ENCODE measurements around the gene PTGS2.

DNA sequence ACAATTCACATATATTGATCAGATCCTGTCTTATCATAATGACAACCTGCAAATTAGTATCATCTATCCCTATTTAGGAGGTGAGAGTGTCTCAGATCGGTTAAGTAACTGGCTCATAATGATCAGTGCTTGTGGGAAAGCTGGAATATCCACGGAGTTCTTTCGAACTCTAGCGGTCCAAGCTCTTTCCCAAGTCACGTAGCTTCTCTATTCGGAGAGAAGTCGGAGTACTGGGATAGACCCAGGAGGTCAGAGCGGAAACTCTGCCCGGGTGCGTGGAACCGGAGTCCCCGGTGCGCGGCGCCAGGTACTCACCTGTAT lies 339 bp downstream of the PTGS2 start:
- no peak for TF ChIP-seq POLR2A (IDR thresholded peaks at IDR 0.05)
- no peak for TF ChIP-seq EP300 (IDR thresholded peaks at IDR 0.05)

All from ovary (tissue), 1 donor.